Thoracic aorta (tissue), 2 donors: Measurements from ENCODE around the gene TIMM44. TPM values are rescaled to one million over a fixed set of nuclear protein-coding genes. Genes with fewer than 3 reads are reported as not detected.

ENCODE experiments used
- ATAC-seq: fragments of 150-250 bp; one replicate; pipeline ENCODE4 v1.8.0; 2017; ENCODE audit warnings: low read depth; ENCODE audit not compliant: insufficient number of reproducible peaks, low FRiP score
- DNase-seq: peaks from one replicate; pipeline ENCODE4 v3.0.0-alpha.2; 2020; ENCODE audit warnings: low spot score
- H3K27ac ChIP-seq, 2 donors: fragments of 200-600 bp; sonication (generic); 1 replicate in 1 of 2; 2 replicates in 1 of 2; pipeline ENCODE4 v1.5.1; 2016; ENCODE audit warnings: mild to moderate bottlenecking in 2 of 2, moderate library complexity in 2 of 2
- H3K27me3 ChIP-seq: fragments of 200-600 bp; sonication (generic); replicated peaks from 2 replicates; pipeline ENCODE4 v1.6.0; 2016; ENCODE audit warnings: mild to moderate bottlenecking; ENCODE audit not compliant: insufficient read depth
- H3K36me3 ChIP-seq: fragments of 200-600 bp; sonication (generic); one replicate; pipeline ENCODE4 v1.5.1; 2016
- H3K4me1 ChIP-seq, 2 donors: fragments of 200-600 bp; sonication (generic); 1 replicate in 1 of 2; 2 replicates in 1 of 2; pipeline versions ENCODE4 v1.5.1 to v1.6.0; 2016; ENCODE audit warnings: low read depth in 2 of 2, mild to moderate bottlenecking in 1 of 2; ENCODE audit not compliant: control insufficient read depth in 1 of 2
- H3K4me3 ChIP-seq: fragments of 200-600 bp; sonication (generic); 2 replicates; pipeline ENCODE4 v1.5.1; 2016; ENCODE audit warnings: mild to moderate bottlenecking
- H3K9me3 ChIP-seq: fragments of 200-600 bp; sonication (generic); 2 replicates; pipeline ENCODE4 v1.5.1; 2016
- CTCF ChIP-seq: fragments of 200-600 bp; sonication (generic); IDR thresholded peaks from one replicate; pipeline ENCODE4 v1.5.1; 2019; ENCODE audit warnings: antibody characterized with exemption
- total RNA-seq, 2 donors: library from RNA; depleted of rRNA; stranded (reverse); fragments of >200 nt; gene quantifications; one replicate each; pipeline versions ENCODE4 v1.1.0 to v1.2.3, GENCODE V29; 2016

Gene TIMM44
- total RNA-seq, 2 donors from 2014 or later = 51.2 to 77.6 TPM

DNA sequence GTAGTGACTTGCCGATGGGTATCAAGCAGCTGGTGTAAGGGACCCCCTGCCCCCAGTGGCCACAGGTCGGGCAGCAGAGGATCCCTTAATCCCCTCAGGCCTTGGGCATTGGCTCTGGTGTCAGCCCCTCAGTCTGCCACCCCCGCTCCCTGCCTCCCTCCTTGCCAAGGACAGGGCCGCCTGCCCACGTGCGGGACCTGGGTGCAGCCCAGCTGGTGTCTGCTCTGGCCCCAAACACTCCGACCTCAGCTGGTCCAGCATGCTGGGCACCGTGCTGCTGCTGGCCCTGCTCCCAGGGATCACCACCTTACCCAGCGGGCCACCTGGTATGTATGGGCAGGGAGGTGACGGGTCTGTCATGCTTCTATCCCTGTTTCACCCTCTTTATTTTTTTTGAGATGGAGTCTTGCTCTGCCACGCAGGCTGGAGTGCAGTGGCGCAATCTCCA lies 28.8 kb downstream of the TIMM44 start, which contains the start of gene TGFBR3L:
TGFBR3L (plus strand) TSS at position 233 of the 448 bp plus-strand sequence.
- H3K36me3 ChIP-seq = peaks cover 32% of the 10 kb centered on the region
- peaks cover 14 to 37% of the 10 kb centered on the region in 2 donors for H3K4me1 ChIP-seq
- DNase-seq (no peak), ATAC-seq (no peak)
- H3K27me3 ChIP-seq = no peaks in the 10 kb centered on the region
- H3K9me3 ChIP-seq = no peaks in the 10 kb centered on the region
- H3K27ac ChIP-seq = no peak within 1 kb of the TSS
- no peak for TF ChIP-seq CTCF
- H3K4me3 ChIP-seq = no peak within 1 kb of the TSS

GRCh38 chr19:7914099-7914498 lies 29.4 kb downstream of the TIMM44 start:
- H3K4me1 ChIP-seq = peaks cover 14 to 32% of the 10 kb centered on the region in 2 donors
- no peak for TF ChIP-seq CTCF
- H3K4me3 ChIP-seq = no peak overlapping the region
- H3K27me3 ChIP-seq = no peaks in the 10 kb centered on the region
- no peaks in the 10 kb centered on the region for H3K9me3 ChIP-seq
- peaks cover 34% of the 10 kb centered on the region for H3K36me3 ChIP-seq
- DNase-seq (no peak), ATAC-seq (no peak)
- H3K27ac ChIP-seq = no peak overlapping the region

GRCh38 chr19:7913652-7914051 lies 29.8 kb downstream of the TIMM44 start:
- DNase-seq (no peak), ATAC-seq (no peak)
- TF ChIP-seq CTCF = no peak
- no peaks in the 10 kb centered on the region for H3K9me3 ChIP-seq
- H3K27me3 ChIP-seq = no peaks in the 10 kb centered on the region
- H3K36me3 ChIP-seq = peaks cover 34% of the 10 kb centered on the region
- H3K4me3 ChIP-seq = no peak overlapping the region
- H3K4me1 ChIP-seq = peaks cover 14 to 29% of the 10 kb centered on the region in 2 donors
- no peak overlapping the region for H3K27ac ChIP-seq

DNA sequence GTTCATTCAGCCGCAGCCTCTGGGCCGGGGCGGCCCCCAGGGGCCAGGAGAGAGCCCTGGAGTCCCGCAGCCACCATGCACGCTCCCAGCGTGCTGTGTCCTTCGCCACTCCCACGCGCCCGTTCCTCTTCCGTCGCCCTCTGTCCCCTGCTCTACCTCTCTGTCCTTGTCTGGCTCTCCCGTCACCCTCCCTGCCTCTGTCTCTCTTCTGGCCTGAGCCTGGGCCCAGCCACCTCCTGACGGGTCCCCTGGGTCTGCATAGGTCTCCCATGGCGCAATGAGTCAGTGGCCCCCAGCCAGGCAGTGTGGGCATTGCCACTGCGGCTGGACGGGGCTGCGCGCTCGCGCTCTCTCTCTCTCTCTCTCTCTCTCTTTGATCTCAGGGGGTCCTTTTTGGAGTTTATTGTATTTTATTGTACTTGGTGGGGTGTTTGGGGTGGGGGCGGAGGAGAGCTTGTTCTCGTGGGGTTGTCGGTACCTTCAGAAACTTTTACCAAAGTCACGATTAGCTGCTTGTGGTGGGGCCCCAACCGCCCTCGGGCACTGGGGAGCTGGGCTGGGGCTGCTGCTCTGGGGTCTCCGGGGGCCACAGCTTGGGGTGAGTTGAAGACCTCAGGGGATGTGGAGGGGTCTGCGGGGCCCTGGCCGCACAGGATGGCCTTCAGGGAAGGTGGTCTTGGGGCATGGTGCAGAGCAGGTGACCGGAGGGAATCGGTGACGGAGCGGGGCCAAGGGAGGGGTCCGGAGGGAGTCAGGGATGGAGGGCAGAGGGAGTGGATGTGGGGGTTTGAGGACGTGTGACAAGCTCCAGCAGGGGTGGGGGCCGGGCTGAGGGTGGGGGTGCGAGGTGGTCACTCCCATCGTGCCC lies 30.5 kb downstream of the TIMM44 start:
- Histone ChIP-seq H3K9me3 (no peaks in the 10 kb centered on the region), H3K27ac (no peak overlapping the region), H3K36me3 (peaks cover 34% of the 10 kb centered on the region), H3K4me3 (no peak overlapping the region), H3K4me1 (peaks cover 11 to 22% of the 10 kb centered on the region in 2 donors), H3K27me3 (no peaks in the 10 kb centered on the region)
- TF ChIP-seq CTCF = no peak
- no peak for ATAC-seq
- DNase-seq = no peak

- no peak for TF ChIP-seq CTCF
- no peak overlapping the region for H3K4me3 ChIP-seq
- no peak for ATAC-seq
- H3K4me1 ChIP-seq = peaks cover 9 to 20% of the 10 kb centered on the region in 2 donors
- H3K27ac ChIP-seq = no peak overlapping the region
- H3K27me3 ChIP-seq = no peaks in the 10 kb centered on the region
- no peak for DNase-seq
- no peaks in the 10 kb centered on the region for H3K9me3 ChIP-seq
- H3K36me3 ChIP-seq = peaks cover 34% of the 10 kb centered on the region
Measured at GRCh38 chr19:7912144-7912696, 31.2 kb downstream of the TIMM44 start.
